Stimulated activated CD8-positive, alpha-beta memory T cell treated with anti-CD3 and anti-CD28 coated beads, Interleukin-4, amount 100 ng/mL, for 1 hour (primary cell): Measurements from ENCODE around the gene B4GALT2.

Experiments used
- DNase-seq, 2 donors: peaks; one replicate each; pipeline ENCODE4 v3.0.0-alpha.2; 2020; ENCODE audit warnings: low read depth in 2 of 2, low spot score in 1 of 2

Gene B4GALT2

DNA sequence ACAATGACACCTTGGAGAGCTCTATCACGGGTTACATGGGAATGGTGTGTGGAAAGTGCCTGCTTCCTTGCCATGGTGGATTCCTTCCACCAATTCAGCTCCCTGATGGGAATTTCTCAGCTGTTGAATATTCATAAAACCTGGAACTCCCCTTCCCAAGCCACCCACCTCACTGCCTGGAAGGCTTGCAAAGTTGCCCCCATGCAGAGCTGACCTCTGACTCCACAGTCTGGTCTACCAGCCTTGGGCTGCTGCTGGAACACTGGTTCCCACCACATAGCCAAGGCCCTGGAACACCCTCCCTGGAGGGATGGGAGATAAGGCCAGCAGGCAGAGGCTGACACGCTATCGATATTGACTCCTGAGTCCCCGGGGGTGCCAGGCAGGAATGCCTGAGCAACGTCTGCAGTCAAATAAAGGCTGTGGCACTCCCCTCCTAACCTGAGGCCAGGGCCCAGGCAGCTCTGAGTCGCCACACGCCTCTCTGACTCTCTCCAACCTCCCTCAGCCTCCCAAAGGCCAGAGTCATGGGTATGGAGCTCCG lies 21.2 kb downstream of the B4GALT2 start:
- no peak for DNase-seq

DNA sequence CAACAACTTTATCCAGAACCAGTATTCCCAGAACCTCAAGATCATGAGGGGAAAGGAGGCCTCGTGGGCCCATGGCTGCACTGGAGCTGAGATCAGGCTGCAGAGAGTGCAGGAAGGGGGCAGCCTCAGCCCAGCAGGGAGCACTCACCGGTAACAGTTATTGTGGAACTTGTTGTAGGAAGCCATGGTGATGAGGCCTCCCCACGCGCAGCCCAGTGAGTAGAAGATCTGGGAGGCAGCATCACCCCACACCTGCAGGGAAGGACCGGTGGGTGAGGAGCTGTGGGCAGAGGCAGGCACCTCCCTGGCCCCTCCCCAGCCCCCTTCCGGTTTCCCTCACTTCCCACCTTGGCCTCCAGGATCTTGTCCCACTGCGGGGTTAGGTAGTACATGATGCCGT lies 23.2 kb downstream of the B4GALT2 start:
- DNase-seq: no peak

DNA sequence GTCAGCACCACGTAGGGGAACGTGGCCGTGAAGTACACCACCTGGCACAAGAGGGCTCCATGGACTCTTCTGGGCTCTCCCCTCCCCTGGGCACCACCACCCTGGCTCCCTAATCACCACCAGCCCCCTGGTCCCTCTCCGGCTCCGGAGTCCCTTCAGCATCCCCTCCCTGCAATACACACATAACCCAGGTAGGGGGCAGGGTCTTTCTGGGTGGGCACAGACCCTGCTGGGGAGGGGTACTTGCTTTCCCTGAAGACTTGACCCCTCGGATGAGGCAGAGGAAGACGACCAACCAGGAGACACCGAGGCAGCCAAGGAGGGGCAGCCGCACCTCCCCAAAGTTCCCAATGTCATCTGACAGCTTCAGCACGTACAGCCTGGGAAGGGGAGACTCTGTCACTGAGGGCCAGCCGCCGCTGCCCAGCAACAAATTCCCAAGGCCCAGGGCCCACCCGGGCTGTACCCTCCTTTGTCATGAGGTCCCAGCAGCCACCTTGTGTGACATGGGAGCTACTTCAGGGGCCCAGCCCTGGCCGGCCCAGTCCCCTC lies 23.7 kb downstream of the B4GALT2 start:
- DNase-seq: no peak

DNA sequence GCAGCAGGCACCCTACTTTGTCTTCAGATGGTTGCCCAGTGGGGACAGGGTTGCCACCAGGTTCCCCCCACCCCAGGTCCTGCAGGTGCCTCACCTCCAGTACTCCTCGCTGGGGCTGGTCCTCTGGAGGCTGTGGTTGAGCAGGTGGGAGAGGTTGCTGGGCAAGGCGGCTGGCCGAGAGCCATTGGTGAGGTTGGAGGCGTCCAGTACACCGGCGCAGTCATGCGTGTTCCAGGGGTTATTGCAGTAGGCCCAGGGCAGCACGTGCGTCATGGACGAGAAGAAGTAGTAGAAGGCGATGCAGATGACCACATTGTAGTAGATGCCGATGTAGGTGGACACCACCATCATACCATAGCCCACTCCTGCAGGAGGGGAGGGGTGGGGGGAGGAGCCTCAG lies 29.2 kb downstream of the B4GALT2 start:
- DNase-seq: no peak

DNA sequence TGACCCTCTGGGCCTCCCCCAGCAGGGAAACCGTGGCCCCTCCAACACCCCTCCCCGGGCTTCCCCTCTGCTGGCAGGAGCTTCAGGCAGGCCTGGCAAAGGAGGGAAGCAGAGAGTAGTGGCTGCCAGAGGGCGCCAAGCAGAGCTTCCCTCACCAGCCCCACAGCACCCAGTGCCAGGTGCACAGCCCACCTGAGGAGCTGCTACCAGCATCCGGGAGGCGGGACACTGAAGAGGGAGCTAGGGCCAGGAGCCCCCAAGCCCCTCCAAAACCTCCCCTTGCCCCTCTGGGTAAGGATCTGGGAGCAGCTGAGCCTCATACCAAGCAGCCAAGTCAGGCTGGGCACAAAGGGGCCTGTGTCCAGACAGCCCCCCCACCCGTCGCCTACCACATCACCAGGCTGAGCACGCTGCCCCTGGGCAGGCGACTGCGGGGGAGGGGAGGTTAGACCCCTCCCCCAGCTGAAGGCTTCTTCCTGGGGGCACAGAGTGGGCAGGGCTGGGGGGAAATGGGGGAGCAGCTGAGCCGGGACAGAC lies 32.0 kb downstream of the B4GALT2 start:
- DNase-seq: no peak

DNA sequence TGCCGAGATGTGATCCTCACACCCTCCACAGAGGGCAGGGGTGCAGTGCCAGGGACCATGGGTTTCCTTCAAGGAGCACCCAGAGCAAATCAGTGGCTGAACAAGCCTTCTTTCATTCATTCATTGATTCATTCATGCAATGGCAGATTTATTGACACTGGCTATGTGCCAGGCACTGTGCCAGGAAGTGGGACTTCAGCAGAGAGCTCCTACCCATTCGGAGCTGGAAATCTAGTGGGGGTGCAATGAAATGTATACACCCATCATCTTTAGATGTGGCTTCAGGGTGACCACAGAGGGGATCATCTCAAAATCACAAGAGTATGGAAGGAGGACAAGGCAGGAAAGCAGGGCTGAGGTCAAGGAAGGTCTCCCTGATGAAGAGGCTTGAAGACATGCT lies 33.4 kb downstream of the B4GALT2 start:
- no peak for DNase-seq

DNA sequence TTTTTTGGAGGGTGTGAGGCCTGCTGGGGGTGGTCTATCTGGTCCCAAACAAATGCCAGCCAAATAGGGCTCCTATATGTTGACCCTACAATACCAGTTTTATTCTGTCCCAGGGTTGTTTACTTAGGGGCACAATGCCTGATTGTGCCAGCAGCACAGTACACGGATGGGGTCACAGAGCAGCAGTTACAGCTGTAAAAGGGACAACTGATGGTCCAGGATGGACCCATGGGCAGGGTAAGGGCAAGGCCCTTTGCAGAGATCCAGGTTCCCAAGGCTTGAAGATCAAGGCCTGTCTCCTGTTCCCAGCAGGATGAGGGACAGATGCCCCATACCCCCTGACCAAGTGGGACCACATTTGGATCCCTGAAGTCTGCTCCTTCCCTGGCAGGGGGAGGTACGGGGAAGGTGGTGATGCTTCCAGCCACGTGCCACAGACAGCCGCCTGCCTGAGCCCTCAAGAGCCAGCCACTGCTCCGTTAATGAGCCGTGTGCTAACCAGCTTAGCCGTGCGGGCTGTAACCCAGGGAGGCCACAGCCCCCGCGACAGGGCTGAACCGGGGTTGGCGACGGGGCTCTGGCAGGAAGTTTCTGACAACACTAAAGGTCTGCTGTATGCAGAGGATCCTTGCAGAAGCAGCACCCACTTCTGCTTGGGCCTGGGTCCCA lies 34.1 kb downstream of the B4GALT2 start:
- DNase-seq: no peak

DNA sequence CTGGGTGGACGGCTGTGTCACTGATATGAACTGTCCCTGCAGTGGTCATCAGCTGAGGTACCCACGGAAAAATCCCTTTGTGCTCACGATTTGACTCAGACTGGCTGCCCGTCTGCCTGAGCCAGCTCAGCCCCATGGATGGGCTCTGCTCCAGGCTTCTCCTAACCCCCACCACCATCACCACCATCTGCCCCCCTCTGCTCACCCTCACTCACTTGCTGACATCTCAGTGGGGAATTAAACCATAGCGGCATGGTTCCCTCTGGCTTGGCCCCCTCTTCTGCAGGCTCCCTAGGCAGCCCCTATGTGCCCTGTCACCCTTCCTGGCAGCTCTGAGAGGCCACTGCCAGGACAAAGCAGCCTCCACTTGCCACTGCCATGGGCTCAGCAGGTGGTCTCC lies 34.9 kb downstream of the B4GALT2 start:
- DNase-seq: no peak

DNA sequence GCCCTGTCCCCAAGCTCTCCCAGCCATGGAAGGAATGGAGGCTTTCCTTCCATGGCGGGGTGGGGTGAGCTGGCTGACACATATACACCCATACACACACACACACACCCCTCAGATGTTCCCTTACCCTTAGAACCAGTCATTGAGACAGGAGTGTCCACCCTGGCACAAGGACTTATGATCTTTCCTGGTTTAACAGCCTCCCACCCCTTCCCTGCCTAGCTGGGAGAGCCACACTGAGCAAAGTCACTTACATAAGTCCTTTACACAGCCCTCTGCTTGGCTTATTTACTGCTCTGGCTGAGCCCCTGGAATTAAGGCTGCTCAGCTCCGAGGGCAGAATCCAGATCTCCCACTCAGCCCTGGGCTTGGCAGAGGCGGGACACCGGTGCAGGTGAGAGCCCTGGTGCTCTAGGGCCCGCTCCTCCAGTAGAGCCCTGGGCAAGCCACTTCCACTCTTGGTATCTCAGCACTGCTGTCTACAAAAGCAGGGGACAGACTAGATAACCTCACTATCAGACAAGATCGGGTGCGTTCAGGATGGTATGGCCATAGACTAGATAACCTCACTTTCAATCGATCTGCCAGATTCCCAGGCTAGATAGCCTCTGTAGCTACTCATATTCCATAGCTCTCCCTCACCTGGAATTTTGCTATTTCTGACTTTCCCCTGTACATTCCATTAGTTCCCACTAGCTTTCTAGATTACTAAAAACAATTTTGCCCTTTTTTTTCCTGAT lies 35.5 kb downstream of the B4GALT2 start:
- DNase-seq: no peak

DNA sequence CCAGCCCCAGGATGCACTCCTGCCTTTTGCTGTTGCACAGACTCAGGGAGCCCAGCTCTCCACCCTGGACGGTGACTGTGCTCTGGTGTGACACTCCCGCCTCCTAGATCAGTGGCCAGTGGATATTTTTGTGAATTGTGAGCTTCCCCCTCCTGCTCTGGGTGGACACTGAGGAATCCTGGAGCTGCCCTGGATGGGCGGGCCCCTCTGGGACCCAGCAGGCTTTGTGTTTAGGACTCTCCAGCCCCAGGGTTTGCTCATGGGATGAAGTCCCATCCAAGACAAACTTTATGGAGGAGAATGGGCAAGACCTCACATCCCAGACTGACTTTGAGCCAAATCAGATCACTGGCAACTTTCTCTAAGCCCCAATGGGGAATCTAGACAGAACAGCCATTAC lies 36.2 kb downstream of the B4GALT2 start:
- no peak for DNase-seq

DNA sequence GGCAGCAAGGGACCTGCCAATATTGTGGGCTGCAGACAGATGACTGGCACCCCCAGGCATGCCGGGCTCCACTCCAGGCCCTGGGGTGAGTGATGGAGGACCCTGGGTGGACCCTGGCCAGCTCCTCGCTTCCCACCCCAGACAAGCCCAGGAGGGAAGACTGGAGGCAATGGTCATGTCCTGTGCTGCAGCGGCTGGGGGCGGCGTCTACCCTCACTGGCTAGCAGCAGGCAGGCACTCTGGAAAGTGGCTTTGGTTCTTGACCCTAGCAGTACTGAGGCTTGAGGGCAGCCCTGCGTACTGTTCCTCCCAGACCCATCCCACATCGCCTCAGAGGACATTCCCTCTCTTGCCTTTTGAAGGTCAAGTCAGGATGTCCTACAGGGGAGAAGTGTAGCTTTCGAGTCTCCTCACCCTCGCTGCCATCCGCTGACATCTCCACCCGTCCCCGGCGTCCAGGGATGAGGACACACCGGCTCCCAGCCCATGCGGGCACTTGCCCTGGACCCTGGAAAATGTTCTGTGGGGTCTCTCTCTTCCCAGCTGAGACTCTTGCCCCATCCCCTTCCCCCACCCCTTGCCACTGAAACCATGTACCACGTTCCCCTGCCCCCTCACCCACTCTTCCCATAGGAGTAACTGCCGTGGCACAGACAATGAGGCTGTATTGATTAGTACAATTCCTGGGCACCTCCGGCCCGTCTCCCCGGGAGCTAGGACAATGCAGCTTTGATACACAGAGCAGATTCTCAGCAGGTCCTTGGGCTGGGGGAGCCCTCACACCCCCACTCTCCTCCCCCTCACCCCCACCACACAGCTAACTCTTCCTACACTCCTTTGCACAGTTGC lies 37.3 kb downstream of the B4GALT2 start:
- no peak for DNase-seq

DNA sequence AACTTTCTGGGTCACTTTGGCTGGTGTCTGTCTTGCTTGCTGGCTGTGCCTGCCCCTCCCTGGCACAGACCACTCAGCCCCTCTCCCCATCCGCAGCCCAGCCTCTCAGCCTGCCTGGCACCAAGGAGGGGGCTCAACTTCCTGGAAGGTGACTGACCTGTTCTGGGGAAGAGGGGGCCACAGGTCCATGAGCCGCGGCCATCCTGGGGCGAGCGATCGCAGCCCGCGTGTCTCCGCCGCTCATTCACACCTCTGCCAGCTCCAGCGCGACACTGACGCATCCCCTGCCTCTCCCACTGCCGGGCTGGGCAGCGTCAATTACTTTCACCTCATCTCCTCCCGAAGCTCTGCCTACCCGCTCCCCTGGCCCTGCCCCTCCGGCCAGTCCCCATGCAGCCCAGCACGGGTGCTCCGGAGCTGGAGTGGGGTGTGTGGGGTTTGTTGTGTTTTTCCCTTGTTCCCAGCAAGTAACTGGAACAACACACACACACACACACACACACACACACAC lies 37.9 kb downstream of the B4GALT2 start:
- DNase-seq: no peak

DNA sequence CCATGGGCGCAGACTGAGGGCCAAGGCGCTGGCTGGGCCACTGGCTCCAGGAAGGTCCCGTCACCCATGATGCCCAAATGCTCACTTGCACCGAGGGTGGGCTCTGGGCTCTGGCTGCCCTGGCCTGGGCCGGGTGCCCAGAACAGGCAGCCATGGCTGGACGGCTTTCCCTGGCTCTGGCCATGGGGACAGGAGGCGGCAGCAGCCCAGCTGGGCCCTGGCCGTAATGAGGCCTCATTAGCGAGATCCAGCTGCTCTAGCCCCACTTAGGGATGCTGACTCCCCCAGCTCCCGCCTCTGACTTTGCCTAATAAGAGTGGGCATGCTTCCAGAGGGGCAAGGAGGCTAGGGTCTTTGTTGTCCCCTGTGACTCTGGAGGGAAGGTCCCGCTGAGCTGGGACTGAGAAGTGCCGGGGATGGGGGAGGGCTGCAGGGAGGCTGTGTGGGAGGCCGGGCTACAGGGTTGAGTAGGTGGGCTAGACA lies 40.5 kb downstream of the B4GALT2 start:
- no peak for DNase-seq

DNA sequence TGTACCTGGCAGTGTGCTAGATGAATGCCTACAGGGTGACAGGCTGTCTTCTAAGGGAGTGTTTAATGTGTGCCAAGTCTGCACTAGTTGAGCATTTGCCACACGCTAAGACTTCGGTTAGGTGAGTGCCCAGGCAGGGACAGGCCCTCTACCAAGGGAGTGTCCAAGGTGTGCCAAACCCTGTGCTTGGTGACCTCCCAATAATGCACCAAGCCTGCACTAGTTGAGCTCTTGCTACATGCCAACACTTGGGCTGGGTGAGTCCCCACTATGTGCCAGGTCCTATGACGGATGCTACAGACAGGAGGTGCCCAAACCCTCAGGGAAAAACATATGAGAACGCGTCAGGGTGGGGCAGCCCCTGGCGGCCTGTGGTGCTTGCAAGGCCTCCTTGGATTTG lies 41.5 kb downstream of the B4GALT2 start:
- DNase-seq: no peak

DNA sequence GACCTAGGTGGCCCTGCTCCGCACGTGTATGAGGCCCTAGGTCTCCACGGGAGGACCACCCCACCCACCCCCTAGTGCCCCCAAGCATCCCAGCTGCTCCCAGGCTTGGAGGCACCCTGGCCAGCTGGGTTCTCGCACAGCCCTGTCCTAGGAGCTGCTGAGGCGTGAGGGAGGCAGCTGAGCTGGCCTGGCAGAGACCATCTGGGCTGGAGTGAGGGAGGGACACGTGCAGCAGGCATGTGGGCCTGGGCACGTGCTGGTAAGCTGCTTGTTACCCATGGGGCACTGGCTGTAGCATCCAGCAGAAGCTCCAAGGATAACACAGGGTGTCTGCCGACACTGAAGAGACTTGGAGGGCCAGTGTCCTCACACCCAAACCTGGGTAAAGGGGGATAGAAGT lies 42.1 kb downstream of the B4GALT2 start:
- DNase-seq: no peak

DNA sequence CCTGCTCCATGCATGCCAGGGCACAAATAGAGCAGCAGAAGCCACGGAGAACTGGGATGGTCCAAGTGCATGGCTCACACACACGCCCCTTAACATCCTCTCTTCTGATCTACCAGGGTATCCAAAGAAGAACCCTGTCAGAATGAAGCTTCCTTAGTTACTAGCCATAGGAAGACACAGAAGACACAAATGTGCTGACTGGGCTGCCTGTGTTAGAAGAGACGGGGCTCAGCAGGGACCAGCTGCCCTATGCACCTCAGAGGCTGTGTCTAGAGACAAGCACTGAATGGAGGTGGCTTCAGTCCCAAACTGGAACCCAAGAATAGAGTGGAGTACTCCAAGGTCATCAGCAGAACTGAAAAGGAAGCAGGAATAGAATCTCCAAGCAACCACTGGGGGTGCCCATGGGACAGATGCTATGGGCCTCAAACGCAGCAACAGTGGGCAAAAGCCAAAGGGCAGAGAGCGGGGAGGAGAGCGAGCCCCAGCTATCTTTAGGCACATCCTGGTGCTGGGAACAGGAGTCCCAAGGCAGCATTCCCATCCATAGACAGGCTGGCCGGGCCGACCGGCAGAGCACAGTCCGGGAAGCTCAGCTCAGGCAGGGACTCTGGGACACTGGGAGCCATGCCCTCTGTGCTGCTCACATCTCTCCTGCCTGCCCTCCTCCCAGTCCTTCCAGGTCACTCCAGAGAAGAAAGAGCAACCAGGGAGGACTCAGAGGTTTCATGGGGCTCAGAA lies 42.7 kb downstream of the B4GALT2 start:
- DNase-seq: no peak

DNA sequence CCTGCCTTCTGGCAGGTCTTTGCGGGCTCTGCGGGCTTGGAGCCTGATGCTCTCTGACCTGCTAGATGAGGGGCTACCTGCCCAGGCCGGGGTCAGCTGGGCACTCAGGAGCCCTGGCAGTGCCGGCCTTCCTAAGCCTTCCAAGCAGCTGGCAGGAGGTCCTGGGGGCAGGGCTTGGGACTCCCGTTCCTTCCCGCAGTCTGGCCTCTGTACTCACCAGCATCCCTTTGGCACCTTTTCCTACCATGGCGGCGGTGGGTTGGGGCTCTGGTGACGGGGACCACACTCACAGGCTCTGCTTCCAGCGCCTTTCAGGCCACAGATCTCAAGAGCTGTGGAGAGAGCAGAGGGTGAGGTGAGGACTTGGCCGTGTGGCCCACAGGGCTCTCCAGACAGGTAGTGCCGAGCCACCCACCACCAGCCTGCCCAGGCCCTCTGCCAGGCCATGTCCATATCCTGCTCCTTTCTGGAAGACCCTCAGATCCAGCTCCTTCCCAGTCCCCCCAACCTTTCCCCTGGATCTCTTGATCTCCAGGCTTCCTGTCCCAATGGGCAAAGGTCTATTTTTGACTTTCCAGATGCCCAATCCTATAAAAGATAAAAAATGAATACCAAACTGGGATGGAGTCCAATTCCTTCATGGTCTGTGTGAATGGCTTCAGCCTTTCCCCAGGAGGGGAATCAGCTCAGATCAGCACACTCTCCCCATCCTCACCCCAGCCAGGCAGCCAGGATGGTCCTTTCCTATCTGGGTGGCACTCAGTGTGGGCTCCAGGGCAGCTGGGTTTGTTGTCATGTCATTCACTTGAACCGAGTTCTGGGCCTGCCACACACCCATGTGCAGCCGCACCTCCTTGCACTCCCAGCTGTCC lies 45.3 kb downstream of the B4GALT2 start:
- DNase-seq: no peak

DNA sequence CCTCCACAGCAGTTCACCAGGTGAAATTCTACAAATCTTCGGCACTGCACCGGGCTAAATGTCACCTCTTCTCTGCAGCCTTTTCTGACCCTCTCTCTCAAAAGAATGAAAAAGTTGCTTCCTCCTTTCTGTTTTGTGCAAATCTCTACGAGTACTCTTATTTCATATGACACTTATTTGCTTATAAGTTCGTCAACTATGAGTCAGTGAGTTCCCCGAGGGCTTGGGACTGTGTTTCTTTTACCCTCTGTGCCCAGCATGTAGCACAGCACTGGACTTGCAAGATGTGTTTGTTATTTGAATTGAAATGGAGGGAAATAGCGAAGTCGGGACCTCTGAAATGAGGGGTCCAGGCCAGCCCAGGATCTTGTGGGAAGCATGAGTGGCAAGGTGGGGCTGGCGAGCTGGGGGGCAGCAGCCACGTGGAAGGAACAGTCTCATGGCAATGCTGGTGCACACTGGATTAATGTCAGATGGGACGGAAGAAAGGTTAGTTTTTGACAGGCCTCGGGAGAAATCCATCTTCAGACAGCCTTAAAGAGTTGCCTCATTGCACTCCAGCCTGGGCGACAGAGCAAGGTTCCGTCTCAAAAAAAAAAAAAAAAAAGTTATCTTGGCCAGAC lies 46.0 kb downstream of the B4GALT2 start:
- DNase-seq: no peak

DNA sequence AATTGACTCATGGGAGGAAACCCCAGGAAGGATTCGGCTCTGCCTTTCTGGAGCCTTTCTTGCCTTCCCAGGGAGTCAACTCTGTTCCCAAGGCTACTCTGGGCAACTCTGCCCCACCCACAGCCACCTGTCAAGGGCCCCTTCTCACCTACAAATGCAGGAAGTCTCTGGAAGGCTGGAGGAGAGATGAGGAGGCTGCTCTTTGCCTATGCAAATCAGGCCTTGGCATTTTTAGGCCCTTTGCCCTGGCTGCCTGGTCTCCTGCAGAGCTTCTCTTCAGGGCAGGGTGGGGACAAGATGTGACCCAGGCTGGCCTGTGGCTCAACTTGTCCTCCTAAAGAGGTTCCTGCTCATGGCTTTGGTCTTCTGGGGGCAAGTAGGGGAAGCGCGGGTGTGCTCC lies 46.8 kb downstream of the B4GALT2 start:
- DNase-seq: no peak
